Measurements from ENCODE around the gene HERC5.

DNA sequence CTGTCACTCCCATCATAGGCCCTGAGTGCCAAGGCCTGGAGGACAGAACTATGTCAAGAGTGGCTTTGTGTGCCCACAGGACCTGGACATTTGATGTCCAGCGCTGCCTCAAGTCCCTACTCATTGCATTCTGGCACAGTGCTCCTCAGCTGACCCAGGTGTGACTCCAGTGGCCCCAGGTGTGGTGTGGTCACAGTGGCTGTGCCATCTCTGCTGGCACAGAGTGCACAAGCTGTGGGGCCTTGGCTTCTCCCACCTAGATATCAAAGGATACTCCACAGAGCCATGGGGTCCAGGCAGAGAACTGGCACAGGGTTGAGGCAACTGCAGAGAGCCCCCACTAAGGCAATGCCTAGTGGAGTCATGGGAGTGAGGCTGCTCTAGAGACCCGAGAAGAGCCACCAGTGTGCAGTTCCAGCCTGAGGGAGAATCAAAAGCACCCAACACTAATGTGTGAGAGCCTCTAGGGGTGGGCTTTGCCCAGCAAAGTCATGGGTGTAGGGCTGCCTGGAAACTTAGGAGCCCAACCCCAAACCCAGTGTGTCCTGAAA is 41.0 kb downstream of the HERC5 start:
- TF ChIP-seq, protein P1, sequence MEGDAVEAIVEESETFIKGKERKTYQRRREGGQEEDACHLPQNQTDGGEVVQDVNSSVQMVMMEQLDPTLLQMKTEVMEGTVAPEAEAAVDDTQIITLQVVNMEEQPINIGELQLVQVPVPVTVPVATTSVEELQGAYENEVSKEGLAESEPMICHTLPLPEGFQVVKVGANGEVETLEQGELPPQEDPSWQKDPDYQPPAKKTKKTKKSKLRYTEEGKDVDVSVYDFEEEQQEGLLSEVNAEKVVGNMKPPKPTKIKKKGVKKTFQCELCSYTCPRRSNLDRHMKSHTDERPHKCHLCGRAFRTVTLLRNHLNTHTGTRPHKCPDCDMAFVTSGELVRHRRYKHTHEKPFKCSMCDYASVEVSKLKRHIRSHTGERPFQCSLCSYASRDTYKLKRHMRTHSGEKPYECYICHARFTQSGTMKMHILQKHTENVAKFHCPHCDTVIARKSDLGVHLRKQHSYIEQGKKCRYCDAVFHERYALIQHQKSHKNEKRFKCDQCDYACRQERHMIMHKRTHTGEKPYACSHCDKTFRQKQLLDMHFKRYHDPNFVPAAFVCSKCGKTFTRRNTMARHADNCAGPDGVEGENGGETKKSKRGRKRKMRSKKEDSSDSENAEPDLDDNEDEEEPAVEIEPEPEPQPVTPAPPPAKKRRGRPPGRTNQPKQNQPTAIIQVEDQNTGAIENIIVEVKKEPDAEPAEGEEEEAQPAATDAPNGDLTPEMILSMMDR (IDR thresholded peaks at IDR 0.05) = no peak
- no peak for TF ChIP-seq POLR2A (IDR thresholded peaks at IDR 0.05)
